Transverse colon (tissue), 4 donors: ENCODE data around the gene DOCK3. TPM values are rescaled to one million over a fixed set of nuclear protein-coding genes. Genes with fewer than 3 reads are reported as not detected.
"Not testable (repeated sequence)": the region's sequence is repeated elsewhere in the genome, so short reads cannot be mapped to it uniquely, and the experiment has no call there.

ENCODE experiments used
- DNase-seq: peaks from one replicate; pipeline ENCODE4 v3.0.0-alpha.2; 2019
- H3K27ac ChIP-seq, 4 donors: fragments of 200-600 bp; sonication (generic); 2 replicates each; pipeline ENCODE4 v1.5.1; 2016 to 2018; ENCODE audit warnings: inconsistent platforms in 4 of 4
- H3K27me3 ChIP-seq: fragments of 200-600 bp; sonication (generic); 2 replicates; pipeline ENCODE4 v1.5.1; 2017; ENCODE audit warnings: inconsistent platforms
- H3K36me3 ChIP-seq, 4 donors: fragments of 200-600 bp; sonication (generic); 2 replicates each; pipeline ENCODE4 v1.5.1; 2017 to 2019; ENCODE audit warnings: inconsistent platforms in 4 of 4
- H3K4me1 ChIP-seq, 4 donors: fragments of 200-600 bp; sonication (generic); 2 replicates each; pipeline ENCODE4 v1.5.1; 2017 to 2020; ENCODE audit warnings: inconsistent platforms in 4 of 4
- H3K4me3 ChIP-seq, 4 donors: fragments of 200-600 bp; sonication (generic); 1 replicate in 1 of 4; 2 replicates in 3 of 4; pipeline versions ENCODE4 v1.5.1 to v1.6.1; 2017 to 2019; ENCODE audit warnings: inconsistent platforms in 4 of 4
- H3K9me3 ChIP-seq, 2 donors: fragments of 200-600 bp; sonication (generic); 2 replicates each; pipeline ENCODE4 v1.5.1; 2017 to 2019; ENCODE audit warnings: inconsistent platforms in 2 of 2
- CTCF ChIP-seq, 5 experiments: fragments of 200-600 bp in 3 of 5; fragments of 450-650 bp in 2 of 5; sonication (generic) in 3 of 5; IDR thresholded peaks; 1 replicate in 2 of 5; 2 replicates in 3 of 5; pipeline ENCODE4 v1.5.1; 2016 to 2017; ENCODE audit warnings: antibody characterized with exemption in 5 of 5, inconsistent platforms in 3 of 5, mild to moderate bottlenecking in 2 of 5, moderate library complexity in 1 of 5
- EP300 ChIP-seq: sonication (generic); formaldehyde crosslinking; IDR thresholded peaks from one replicate; pipeline ENCODE4 v1.6.1; 2017; ENCODE audit warnings: antibody characterized with exemption, low read depth
- POLR2A ChIP-seq: fragments of 450-650 bp; IDR thresholded peaks from one replicate; pipeline ENCODE4 v1.6.1; 2016; ENCODE audit warnings: antibody characterized with exemption, mild to moderate bottlenecking, moderate library complexity
- POLR2AphosphoS5 ChIP-seq, 3 donors: sonication (generic); formaldehyde crosslinking; IDR thresholded peaks; one replicate each; pipeline ENCODE4 v1.6.1; 2016; ENCODE audit warnings: antibody characterized with exemption in 3 of 3
- WGBS, 2 donors: methylation state at CpG; one replicate each; pipeline ENCODE4 v1.1.5; 2018; ENCODE audit warnings: low coverage in 1 of 2; 5-methylcytosine and 5-hydroxymethylcytosine counted together
- in situ Hi-C, 4 donors: fragments of 200-750 bp; cut with MboI; loops; one replicate each; pipeline versions ENCODE4 v1.15.0 to v1.15.1; 2017; ENCODE audit warnings: low sequenced_read_pairs in 3 of 4, low pct_ligation_motif_present in 1 of 4, low pct_unique_long_range_greater_than_20kb in 1 of 4
- intact Hi-C: fragments of 100-400 bp; cut with DNase I; formaldehyde crosslinking; loops from one replicate; pipeline ENCODE4 v1.15.1; 2023; ENCODE audit warnings: low total_unique reads
- total RNA-seq, 4 donors: library from RNA; depleted of rRNA; stranded (reverse); fragments of >200 nt; gene quantifications; one replicate each; pipeline ENCODE4 v1.1.0, GENCODE V29; 2016

DOCK3 gene
- total RNA-seq, 4 donors from 2014 or later, result 0.41 to 0.75 (median 0.62) TPM

DNA sequence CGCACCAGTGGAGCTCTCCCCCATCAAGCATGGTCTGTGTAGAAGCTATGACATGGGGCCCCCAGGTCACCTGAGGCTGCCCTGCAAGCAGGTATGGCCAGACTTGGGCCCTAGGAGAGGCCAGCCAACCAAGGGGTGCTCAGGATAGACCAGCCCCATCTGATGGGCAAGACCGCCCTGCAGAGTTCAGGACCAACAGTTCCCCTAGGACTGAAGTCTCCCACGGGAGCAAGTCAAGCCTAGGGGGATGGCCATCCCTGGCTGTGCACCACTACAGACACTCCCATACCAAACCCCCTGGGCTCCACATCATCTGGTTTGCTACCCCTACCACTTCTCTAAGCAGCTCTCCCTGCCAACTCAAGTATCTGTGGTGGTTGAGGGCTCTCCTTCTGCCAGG lies 568.2 kb downstream of the DOCK3 start:
- Histone ChIP-seq H3K4me3 (no peak overlapping the region), H3K9me3 (no peaks in the 10 kb centered on the region), H3K27me3 (no peaks in the 10 kb centered on the region), H3K4me1 (no peaks in the 10 kb centered on the region), H3K36me3 (no peaks in the 10 kb centered on the region), H3K27ac (no peak overlapping the region)
- 100% methylated on average over 2 of the region's 3 CpGs; no CpG with 5 or more reads in 1 of the 2 donors for WGBS, 2 donors
- intact Hi-C loops, result no loop called here
- DNase-seq, result no peak
- TF ChIP-seq POLR2AphosphoS5 (IDR thresholded peaks at IDR 0.05) (no peak), CTCF (IDR thresholded peaks at IDR 0.05) (no peak), POLR2A (no peak), EP300 (no peak)
- in situ Hi-C loops, result no loop called here

GRCh38 chr3:51243924-51244323 lies 569.2 kb downstream of the DOCK3 start:
- Histone ChIP-seq H3K27me3 (no peaks in the 10 kb centered on the region), H3K9me3 (no peaks in the 10 kb centered on the region), H3K4me3 (no peak overlapping the region), H3K36me3 (no peaks in the 10 kb centered on the region), H3K4me1 (no peaks in the 10 kb centered on the region), H3K27ac (no peak overlapping the region)
- TF ChIP-seq CTCF (IDR thresholded peaks at IDR 0.05) (no peak), POLR2A (no peak), EP300 (no peak), POLR2AphosphoS5 (IDR thresholded peaks at IDR 0.05) (no peak)
- intact Hi-C loops (no loop called here), in situ Hi-C loops (no loop called here)
- DNase-seq, result no peak

GRCh38 chr3:51245867-51246266 lies 571.1 kb downstream of the DOCK3 start:
- in situ Hi-C loops (no loop called here), intact Hi-C loops (no loop called here)
- Histone ChIP-seq H3K27ac (no peak overlapping the region), H3K4me1 (no peaks in the 10 kb centered on the region), H3K9me3 (no peaks in the 10 kb centered on the region), H3K4me3 (no peak overlapping the region), H3K27me3 (no peaks in the 10 kb centered on the region), H3K36me3 (no peaks in the 10 kb centered on the region)
- no peak for TF ChIP-seq POLR2A
- TF ChIP-seq CTCF (IDR thresholded peaks at IDR 0.05), result no peak
- no peak for TF ChIP-seq EP300
- no peak for TF ChIP-seq POLR2AphosphoS5 (IDR thresholded peaks at IDR 0.05)
- WGBS, 2 donors, result 72 to 75% methylated on average over 1 to 2 of the region's 2 CpGs
- DNase-seq, result no peak

DNA sequence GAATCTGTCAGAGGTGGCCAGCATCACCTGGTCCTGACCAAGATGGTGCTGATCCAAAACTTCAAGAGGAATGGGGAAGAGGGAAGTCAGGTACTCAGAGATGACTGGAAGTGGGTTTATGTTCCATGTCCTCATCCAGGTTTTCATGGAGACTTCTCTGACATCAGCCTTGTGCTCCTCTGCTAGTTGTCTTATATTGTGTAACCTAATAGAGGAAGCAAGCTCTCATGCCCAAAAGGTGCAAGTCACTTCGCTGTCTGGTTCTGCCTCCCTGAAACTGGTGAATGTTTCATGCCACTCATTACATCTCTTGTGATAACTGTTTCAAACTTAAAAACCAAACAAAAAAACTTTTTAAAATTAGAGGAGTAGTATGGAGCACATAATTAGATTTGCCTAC lies 583.1 kb downstream of the DOCK3 start:
- Histone ChIP-seq H3K4me1 (no peaks in the 10 kb centered on the region), H3K4me3 (no peak overlapping the region), H3K9me3 (no peaks in the 10 kb centered on the region), H3K36me3 (no peaks in the 10 kb centered on the region), H3K27me3 (no peaks in the 10 kb centered on the region), H3K27ac (no peak overlapping the region)
- in situ Hi-C loops (no loop called here), intact Hi-C loops (no loop called here)
- WGBS, 2 donors, result 80 to 83% methylated on average over 1 of the region's 1 CpG
- no peak for TF ChIP-seq POLR2A
- no peak for TF ChIP-seq CTCF (IDR thresholded peaks at IDR 0.05)
- TF ChIP-seq POLR2AphosphoS5 (IDR thresholded peaks at IDR 0.05), result no peak
- no peak for TF ChIP-seq EP300
- DNase-seq, result no peak

- H3K27me3 ChIP-seq, DNase-seq, in situ Hi-C loops, intact Hi-C loops, H3K27ac ChIP-seq, H3K4me3 ChIP-seq, H3K36me3 ChIP-seq, H3K9me3 ChIP-seq, H3K4me1 ChIP-seq: not testable (repeated sequence)
- 61 to 90% methylated on average over 3 to 4 of the region's 4 CpGs for WGBS, 2 donors
Observed at GRCh38 chr3:51264166-51264565, 589.4 kb downstream of the DOCK3 start.
